Activated CD4-positive, alpha-beta T cell treated with anti-CD3 and anti-CD28 coated beads, Interleukin-2, amount 50 U/mL, for 1 hour (primary cell): Measurements from ENCODE around the gene NOTUM.

Experiments used
- DNase-seq: peaks from one replicate; pipeline ENCODE4 v3.0.0-alpha.2; 2020

Gene NOTUM

DNA sequence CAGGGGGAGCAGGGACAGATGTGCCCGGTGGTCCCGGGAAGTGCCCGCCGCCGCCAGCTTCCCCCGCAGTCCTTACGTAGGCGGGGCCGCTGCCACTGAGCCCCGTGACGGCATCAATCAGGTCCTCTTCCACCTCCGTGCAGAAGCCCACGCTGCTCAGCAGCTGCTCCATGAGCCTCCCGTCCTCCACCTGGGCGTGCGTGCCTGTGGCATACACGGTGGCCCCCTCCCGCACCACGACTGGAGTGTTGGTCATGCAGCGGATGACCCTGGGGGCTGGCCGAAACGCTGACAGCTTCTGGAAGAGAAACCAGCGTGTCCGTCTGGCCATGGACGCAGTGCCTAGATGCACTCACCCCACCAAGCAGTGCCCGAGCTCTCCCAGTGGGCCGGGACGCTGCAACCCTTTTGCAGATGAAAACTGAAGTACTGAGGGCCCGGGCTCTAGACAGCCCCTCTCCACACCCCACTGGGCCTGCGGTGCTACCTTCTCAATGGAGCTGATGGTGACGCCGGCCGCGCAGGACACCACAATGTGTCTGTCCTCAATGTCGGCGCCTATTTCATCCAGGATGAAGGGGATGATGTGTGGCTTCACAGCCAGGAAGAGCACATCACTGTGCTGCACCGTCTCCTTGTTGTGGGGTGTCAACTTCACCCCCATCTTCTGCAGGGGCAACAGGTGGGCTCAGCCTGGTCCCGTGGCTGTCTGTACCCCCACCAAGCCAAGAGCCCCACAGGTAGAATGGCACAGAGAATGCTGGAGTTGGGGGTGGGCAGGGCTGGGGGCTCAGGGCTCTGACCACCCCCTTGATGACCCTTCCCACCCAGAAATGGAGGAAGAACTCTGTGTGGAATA is 25.9 kb downstream of the NOTUM start:
- DNase-seq: no peak

DNA sequence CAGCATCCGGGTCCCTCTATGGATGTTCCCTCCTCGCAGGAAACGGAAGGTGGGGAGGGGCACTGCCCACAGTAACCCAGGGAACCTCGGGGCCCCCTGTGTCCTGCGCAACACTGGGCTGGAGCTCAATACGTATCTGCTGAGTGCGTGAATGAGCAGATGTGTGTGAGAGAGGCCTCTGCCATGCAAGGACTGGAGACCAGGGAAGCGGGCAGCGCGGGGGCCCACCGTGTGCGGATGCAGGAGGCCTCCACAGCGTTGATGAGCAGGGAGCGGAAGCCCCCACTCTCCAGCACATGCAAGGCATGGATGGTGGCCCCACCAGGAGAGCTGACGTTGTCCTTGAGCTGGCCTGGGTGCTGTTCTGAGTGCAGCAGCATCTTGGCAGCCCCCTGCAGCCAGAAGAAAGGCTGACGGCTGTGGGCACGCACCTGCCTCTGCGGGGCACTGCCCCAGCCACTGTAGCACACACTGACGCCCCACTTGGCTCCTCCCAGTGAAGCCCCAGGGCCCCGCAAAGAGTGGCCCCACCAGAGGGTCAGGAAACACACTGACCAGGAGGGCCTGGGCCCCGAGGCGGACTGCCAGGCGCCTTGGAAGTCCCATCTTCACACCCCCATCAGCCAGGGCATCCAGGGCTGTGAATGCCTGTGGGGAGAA is 26.8 kb downstream of the NOTUM start:
- DNase-seq: no peak

DNA sequence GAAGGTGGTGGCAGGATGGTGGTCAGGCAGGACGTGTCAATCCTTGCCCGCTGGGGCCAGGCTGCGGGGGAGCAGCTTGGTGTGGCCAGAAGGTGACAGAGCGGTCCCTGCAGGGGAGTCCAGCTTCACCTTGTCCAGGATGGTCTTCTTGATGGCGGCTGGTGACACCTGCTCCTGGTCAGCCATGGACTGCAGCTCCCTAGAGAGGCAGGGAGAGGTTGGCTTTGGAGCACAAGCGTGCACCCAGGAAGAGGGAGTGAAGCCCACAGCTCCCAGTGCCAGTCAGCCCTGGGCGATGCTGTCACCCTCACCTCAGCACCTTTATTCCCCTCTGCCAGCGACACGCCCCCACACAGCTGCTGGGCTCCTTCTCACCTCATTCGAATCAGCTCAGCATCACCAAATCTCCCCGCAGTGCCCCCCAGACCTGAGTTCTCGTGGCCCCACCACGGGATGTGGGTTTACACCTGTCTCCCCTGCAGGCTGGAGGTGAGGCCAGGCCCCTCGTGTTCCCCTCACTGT is 27.7 kb downstream of the NOTUM start:
- no peak for DNase-seq

DNA sequence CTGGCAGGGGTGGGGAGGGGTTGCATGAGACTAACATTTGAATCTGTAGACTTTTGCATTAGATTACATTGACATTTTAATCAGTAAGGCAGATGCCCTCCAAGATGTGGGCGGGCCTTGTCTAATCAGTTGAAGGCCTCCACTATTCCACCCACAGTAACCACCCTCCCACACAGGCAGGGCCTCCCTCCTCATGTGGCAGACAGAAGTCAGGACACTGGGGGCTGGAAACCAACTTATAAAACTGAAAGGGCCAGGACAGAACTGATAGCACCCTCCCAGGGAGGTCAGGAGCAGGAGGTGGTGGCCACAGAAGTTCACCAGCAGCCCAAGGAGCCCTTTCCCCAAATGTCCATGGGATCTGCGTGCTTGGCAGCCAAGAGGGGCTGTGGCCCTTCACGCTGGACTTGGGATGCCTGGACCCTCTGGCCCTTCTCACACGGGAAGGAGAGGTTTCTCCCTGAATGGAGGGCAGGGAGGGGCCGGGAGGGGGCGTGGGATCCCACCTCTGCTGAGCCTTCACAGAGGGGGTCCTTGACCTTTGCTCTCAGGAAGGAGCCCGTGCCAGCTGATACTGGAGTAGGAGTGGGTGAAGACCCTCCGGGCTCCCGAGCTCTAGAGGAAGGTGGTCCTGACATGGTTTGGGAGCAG is 28.5 kb downstream of the NOTUM start:
- DNase-seq: no peak

DNA sequence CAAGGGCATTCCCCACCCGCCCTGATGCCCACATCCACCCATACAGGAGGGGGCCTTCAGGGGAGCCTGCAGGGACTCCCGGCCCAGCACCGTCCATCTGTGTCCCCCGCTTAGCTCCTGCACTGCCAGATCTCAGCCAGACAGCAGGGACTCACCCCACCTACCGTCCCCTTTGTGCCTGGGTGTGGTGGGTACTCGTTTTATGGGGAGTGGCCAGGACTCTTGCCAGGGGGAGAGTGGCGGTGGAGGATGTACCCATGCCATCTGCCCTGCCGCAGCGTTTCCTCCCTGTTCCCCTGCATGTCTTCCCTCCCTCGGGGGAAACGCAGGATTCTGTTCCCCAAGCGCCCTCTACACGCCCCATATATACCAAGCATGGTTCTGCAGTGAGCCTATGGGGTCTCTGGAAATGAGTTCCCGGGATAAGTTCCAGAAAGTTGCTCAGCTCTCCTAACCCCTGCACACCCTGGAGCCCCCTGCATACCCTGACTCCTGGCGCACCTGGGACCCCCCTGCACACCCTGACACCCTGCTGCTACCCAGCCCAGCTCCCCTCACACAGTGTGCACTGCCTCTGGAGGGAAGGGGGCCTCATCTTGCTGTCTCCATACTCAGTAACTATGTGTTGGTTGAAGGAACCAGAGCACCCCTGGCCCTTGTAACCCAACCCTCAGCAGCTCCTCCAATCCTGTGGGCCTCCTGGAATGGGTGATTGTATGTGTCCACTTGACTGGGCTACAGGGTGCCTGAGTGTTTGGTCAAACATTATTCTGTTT is 29.2 kb downstream of the NOTUM start:
- DNase-seq: no peak

DNA sequence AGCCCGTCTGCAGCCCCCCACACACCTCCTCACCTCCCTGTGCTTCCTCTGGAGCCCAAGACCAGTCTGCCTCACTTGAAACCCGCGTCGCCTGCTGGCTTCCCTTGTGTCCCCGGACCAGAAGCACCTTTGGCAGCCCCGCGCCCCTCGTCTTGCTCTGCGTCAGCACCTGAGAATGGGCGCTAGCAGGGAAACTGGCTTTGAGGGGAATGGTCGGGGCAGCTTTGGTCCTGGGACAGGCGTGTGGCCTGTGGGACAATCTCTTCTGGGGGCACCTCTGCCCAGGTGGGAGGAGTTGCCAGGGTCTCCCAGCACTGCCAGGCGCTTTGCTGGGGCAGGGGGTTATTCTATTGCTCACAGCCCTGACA is 29.8 kb downstream of the NOTUM start:
- no peak for DNase-seq

DNA sequence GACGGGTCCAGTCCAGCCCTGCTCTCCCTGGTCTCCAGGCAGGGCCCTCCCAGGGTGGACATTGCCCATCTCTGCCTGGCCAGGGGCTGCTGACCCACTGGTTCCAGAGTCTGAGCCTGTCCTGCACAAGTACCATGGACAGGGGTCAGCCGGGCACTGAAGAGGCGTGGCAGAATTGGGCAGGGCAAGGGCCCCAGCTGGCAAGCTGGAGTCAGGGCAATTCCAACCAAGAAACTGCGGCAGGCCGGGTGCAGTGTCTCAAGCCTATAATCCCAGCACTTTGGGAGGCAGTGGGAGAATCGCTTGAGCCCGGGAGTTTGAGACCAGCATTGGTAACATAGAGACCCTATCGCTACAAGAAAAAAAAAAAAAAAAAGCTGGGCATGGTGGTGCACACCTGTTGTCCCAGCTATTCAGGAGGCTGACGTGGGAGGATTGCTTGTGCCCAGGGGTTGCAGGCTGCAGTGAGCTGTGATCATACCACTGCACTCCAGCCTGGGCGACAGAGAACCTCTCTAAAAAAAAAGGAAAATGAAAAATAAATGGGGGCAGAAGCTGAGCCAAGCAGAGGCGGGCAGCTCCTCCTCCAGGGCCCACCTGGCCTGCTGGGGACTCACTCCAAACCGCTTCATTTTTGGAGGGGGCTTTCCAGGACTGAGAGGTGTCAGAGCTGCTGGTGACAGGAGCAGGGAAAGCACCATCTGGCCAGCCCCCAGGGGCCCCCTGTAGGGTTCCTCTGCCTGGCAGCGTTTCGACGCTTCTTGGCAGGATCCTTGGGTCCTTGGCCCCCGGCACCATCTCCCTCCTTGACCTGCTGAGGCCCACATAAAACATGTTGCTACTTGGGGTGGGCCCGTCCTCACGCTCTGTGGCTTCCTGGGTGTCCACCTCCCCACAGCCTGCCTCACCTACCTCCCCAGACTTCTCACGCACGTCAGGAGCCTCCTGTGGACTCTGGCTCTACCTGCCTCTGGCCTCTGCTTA is 30.6 kb downstream of the NOTUM start:
- DNase-seq: no peak

DNA sequence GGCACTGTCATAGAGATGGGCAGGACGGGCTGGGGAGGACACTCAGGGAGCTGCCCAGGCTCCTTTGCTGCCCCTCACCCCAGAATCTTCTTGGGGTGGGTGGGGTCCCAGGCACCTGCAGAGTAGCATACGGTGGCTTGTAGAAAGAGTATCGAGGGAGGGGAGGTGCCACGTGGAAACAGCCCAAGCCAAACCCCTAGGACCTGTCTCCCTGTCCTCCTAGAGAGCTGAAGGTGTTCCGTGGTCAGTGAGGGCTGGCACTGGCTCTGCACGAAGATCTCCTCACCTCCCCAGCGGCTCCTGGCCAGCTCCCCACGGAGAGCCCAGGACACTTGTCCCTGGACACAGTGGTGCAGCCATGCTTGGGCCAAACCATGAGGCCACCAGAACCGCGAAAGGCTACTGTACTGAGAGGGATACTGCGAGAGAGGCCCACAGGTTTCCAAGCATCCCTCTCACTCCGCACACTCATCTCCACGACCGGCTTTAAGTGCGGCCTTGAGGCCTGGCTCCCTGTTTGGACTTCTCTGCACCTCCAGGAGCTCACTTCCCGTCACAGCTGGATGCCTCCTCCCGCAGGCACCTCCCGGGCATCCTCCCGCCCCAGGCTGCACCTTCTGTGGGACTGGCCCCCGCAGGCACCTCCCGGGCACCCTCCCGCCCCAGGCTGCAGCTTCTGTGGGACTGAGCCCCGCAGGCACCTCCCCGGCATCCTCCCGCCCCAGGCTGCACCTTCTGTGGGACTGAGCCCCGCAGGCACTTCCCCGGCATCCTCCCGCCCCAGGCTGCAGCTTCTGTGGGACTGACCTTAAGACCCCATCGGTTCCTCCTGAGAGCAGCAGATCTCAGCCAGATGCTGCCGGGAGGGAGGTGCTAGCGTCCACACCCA is 31.5 kb downstream of the NOTUM start:
- no peak for DNase-seq

DNA sequence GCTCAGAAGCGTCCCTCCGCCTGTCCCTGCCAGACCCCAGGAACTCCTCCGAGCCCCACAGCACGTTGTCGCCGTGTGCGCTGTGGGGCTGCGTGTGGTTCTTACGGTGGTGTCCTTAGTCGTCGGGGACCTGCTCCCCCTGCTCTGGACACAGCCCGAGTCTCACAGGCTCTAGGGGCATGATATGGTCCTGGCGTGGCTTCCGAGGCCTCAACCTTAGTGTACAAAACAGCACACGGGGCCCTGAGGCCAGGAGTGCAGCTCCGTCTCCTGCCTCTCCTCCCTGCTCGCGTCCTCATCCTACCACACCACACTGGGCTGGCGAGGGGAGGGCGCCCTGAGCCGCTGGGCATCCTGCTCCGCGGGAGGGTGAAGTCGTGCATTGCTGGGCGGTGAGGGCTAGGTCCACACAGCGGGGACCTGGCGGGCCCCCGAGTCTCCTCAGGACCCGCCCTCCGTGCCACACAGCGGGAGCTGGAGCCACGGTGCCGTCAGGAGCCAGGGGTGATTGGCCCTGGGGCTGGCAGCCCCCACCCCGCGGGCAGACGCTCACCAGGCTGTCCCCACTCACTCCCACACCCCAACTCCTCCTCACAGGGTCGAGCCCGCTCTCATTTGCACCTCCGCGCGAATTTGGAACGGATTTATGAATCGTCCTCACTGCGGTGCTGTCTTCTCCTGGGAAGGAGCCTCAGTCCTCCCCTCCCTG is 32.3 kb downstream of the NOTUM start:
- DNase-seq: no peak

DNA sequence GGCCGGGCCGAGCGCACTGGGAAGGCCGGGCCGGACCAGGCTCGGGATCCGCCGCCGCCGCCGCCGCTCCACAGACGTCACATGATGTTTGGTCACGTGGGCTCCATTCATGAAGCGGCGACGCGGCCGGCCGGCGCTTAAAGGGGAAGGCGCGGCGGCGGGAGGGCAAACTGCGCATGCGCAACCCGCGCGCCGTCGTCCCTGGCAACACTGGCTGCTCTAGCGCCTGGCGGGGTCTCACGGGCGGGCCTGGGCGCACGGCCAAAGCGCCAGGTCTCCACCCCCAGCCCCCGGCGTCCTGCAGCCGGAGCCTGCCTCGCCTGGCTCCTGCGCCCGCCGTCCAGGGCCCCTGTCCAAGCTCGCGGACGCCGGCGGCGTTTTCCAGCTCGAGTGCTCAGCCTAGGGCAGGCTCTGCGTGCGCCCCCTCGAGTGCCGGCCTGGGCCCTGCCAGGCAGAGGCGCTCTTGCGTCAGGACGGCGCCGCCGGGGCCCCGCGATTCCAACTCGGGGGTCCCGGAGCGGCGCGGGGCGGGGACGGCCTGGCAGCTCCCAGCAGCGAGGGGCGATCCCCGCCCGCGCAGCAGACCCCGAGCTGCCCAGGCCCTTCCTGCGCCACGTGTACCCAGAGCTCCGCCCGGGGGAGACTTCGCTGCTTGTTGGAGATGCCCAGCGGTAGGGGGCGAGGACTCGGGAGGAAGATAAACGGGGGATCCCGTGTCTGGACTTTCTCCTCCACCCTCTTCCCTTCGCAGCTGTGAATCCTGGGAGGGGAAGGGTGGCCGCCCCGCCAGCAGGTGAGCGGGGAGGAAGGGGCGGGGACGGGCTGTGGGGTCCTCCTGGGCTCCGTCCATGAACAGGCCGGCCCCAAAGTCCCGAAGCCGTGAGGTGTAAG is 33.1 kb downstream of the NOTUM start, which contains the start of gene MAFG:
TSS of gene MAFG (minus strand) at position 83 of the 891 bp plus-strand sequence. CDS start 4,550 bp downstream, outside the sequence.
- DNase-seq: peak; percentile 86

DNA sequence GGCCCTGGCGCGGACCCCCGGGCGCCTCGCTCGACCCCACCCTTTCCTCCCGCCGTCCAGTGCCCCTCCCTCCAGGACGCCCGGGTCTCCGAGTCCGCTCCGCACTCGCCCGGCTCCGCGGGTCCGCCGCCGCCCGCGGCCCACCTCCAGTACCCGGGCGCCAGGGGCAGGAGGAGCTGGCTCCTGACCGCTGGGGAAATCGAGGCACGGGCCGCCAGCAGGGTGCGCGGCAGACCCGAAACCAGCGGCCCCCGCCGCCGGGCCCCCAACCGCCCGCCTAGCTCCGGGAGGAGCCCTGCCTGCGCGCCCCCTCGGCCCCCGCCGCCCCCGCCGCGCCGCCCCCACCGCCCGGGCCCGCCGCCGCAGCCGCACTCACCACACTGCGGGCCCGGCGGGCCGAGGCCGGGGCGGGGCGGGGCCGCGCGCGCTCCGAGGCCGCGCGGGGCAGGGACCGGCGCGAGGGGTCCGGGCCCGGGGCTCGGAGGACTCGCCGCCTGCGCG is 33.8 kb downstream of the NOTUM start:
- DNase-seq: no peak

DNA sequence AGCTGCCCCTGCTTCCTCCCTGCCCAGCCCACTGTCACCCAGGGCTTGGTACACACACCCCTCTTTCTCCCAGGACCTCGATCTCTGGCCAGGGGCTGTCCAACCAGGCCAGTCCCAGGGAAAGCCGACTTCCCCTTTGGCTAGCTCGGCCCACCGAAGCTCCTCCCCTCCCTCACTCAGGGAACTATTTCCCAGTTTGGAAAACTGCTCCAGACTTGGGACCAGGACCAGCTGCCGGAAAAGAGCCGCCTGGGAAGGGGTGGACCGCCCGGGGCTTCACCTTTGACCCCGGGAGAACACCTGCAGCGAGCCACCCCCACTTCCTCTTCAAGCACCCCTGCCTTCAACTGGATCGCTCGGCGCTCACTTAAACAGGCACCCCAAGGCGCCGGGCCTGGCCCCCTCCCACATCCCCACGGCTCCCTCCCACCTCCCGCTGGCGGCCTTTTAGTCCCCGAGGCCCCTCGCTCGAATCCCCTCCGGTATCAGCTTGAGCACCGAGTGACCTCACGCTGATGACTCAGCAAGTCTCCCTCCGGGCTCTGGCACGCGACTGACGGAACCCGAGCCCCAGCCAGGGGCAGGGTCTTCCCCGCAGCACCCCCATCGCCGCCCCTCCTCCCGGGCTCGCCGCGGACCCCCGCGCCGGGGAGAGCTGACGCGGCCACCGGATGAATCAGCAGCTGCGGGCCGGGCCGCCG is 34.4 kb downstream of the NOTUM start:
- peak; percentile 45 for DNase-seq

DNA sequence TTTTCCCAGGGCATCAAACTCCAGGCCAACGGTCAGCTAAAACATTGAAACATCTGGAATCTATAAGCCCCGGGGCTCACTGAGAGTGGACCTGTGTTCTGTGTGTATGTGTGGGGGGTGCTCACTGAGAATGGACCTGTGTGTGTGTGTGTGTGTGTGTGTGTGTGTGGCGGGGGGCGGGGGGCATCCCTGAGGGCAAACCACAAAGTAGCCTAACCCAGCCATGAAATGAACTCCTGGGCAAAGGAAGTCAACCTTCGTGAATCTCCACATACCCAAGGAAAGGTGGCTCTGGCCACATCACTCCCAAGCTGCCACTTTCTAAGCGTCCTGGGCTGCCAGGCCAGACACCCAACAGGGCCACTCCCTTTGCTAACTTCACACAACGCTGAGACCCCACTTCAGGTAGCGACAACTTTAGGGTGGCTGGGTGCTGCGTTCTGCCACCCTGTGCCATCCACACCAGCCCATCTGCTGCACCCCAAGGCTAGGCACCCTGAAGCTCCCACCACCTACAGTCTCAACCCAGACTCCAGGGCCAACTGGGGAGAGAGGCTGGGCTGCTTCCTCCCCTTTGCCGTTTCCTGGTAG is 35.0 kb downstream of the NOTUM start:
- DNase-seq: no peak

DNA sequence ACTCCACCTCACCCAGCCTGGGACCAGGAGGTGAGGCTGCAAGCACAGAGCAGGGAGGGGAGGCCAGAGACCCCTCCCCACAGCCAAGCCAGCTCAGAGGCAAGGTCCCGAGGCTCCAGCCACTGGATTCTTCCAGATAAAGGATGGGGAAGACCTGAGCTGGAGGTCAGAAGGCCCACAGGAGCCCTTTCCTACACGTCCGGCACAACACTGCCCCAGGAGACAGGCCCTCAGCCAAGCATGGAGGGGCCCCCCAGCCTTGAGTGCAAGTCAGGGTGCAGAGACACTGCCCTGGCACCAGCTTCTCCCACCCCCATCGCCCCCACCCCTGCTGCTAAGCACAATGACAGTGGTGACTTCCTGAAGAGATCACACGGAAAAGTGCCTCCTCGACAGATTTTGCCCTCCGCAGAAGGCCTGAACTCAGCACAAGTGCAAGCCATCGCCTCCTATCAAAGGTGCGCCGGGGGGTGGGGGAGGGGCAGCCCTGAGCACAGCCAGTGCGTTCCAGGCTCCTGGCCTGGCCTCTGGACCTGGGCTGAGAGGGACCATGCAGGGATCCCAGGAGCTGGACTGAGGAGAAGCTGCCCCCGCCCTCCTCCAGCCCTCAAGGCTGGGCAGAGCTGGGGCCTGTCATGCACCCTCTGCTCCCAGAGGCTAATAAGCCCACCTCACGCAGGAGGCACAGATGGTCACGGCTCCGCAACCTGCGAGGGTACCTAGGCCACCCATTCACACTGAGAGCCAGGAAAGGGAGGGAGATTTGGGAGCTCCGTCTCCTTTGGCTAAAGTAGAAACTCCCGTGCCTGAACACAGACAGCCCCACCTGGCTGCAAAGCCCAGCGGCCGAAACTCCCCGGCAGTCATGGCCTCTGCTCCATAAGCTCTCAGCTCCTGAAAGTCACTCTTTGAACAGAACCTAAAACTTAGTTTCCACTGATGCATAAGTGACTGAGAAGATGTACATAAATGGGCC is 36.1 kb downstream of the NOTUM start:
- no peak for DNase-seq

DNA sequence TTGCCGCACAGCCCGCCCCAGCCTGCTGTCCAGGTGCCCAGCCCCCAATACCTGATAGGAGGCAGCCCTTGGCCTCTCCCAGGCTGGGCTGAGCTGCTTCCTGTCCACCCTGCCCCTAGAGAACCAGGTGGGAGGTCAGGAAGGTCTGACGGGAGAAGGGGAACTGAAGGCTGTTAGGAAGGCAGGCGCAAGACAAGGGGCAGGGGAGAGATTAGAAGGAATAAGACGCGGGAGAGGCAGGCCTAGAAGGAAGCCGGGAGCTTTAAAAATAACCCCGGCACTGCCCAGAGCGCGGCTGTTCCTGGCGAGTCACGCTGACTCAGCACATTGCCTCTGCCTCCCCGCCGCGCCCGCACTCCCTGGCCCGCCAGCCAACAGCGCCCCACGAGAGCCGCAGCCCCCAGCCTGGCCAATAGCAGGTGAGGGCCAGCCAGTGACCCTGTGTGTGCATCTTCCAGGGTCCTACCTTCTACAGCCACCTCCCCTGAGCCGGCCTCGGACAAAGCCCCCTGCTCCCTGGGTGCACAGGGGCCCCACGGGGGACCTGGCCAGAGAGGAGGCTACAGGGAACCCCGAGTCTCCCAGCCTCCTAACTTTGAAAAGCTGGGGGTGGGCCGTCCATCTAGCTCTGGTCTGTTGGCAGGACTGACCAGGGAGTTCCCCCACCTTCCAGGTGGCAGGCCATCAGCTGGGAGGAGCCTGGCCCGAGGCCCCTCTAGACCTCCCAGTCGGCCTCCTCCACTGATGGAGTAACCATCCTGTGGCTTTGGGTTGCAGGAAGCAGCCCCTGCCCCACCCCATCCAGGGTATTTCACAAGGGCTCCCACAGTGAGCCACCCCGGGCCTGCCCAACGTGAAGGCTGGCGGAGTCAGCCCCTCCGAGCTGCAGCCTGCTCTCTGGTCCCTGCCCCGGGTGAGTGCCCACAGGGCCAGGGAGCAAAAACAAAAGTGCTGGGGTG is 37.4 kb downstream of the NOTUM start:
- no peak for DNase-seq
